ENCODE results near the gene TMTC2. TPM values are rescaled to one million over a fixed set of nuclear protein-coding genes. Genes with fewer than 3 reads are reported as not detected.
"Not testable (repeated sequence)": the region's sequence is repeated elsewhere in the genome, so short reads cannot be mapped to it uniquely, and the experiment has no call there.

Gene TMTC2
- total RNA-seq, 1 donor from 2014 or later = 2.9 TPM

- no peak for DNase-seq (ENCODE audit: low spot score)
- intact Hi-C loops (cut with DNase I) = no loop called here
These were observed 27.7 kb downstream of the TMTC2 start for GRCh38 chr12:82714427-82714826.

DNA sequence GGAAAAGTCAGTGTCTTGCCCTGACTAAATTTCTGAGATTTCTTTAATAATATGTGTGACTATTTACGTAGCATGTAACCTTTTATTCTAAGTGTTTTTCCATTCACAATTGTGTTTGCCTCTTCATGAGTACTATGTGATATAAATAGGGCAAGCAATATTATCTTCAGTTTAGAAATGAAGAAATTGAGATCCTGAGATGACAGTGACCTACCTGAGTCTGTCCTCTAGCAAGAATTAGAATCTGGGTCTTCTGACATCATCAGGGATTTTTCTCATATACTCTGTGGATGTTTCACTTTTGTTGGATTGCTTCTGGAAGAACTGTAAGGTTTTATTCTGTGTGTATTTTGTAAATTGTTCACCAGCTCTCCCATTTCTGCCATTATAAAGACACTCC is 35.0 kb downstream of the TMTC2 start:
- intact Hi-C loops (cut with DNase I) = no loop called here

DNA sequence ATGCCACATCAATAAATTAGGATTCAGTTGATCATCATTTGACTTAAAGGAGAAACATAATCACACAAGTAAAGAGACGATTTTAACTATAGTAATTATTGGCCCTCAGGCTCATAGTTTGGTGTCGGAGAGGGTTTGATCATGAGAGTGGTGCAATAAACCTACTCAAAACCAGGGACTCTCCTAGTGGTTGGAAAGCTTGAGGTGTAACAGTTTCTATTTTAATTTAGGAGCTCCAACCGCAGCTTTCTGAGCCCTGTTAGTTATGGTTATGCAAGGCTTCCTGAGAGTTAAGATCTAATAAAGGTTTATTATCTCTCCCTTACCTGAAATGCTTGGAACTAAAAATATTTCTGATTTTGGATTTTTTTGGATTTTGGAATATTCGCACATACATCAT is 36.4 kb downstream of the TMTC2 start:
- intact Hi-C loops (cut with DNase I) = no loop called here
- no peak for DNase-seq (ENCODE audit: low spot score)

More for the DNA sequence above, 35.0 kb downstream of the TMTC2 start:
- DNase-seq (ENCODE audit: low spot score) = no peak

- intact Hi-C loops (cut with DNase I) = no loop called here
- no peak for DNase-seq (ENCODE audit: low spot score)
These were observed 37.2 kb downstream of the TMTC2 start for GRCh38 chr12:82723891-82724290.

- intact Hi-C loops (cut with DNase I) = no loop called here
- DNase-seq (ENCODE audit: low spot score) = no peak
These were observed 39.0 kb downstream of the TMTC2 start for GRCh38 chr12:82725741-82726140.

DNA sequence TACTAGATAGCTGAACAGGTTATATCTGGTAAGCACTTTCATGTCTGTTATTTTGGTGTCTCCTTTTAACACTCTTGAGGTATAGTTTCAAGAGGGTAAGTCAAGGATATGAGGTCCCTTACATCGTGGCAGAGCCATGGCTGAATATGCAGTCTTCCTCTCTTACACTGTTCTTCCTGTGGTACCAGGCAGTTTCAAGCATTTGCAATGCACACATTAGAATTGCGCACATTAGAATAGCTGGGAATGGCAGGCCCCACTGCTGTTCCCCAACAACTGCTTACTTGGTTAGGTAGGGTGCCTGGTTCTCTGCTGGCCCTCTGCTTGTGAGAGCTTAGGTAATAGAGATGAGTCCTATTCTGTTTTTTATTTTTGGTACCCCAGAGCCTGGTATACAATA is 41.2 kb downstream of the TMTC2 start:
- no peak for DNase-seq (ENCODE audit: low spot score)
- intact Hi-C loops (cut with DNase I) = no loop called here

DNA sequence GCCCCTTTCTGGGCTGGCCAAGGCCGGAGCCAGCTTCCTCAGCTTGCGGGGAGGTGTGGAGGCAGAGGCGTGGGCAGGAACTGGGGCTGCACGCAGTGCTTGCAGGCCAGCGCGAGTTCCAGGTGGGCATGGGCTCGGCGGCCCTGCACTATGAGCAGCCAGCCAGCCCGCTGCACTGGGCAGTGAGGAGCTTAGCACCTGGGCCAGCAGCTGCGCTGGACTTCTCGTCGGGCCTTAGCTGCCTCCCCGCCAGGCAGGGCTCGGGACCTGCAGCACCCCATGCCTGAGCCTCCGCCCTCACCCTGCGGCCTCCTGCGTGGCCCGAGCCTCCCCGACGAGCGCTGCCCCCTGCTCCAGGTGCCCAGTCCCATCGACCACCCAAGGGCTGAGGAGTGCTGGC is 42.0 kb downstream of the TMTC2 start:
- intact Hi-C loops (cut with DNase I) = no loop called here
- DNase-seq (ENCODE audit: low spot score) = no peak

DNA sequence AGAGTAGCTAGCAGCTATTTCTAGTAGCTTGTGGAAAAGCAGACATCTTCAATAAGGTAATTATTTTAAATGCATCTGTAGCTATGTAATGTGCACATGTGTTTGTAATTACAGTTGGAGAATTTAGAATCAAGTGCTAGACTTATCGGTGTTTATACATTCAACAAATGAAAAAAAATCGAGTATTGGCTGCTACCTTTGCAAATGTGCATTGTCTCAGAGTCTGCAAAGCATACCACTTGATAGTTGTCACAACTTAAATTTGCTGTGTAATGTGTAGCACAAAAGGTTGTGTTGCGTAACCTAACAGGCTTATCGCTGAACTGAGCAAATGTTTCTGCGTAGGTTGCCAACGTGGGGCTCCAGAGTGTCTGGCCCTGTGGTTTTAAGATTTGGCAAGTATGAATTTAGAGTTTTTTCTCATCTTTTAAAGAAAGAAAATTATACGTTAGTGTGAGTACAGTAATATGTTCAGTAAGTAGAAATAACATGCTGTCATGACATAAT is 44.3 kb downstream of the TMTC2 start:
- intact Hi-C loops (cut with DNase I) = no loop called here
- no peak for DNase-seq (ENCODE audit: low spot score)

DNA sequence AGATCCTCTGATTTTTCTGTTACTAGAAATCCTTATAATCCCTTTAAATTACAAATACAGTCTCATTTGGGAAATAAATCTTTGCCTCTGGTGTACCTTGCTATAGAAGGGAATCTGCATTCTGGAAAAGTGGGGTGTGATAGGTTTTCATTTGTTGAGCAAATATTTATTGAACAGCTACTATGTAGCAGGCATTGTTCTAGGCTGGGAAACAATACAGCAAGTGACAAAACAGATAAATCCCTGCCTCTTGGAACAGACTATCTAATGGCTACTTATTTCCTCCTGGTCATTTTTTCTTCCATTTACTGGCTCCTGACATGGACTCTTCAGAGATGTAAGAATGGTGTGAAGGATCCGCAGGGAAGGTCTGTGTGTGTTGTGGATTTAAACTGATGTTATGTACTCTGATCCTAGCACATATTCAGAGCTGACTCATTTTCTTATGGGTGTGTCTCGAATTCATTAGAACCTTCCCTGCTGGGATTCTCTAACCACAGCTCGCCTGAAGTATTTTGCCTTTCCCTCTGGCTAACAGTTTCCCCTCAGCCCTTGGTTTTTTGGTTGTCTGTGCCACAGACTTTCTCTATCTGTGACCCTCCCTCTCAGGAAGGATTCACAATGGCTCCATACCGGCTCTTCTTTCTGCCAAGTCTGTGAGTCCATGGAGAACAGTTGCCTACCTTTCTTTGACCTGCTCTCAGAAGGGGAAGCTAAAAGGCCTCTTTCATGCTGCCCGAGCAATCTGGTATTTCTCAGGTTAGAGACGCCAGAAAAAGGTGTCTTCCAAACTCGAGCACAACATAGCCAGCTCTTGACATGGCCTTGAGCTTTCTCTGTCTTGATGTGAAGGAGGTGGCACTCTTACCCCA is 53.7 kb downstream of the TMTC2 start:
- DNase-seq (ENCODE audit: low spot score) = no peak

DNA sequence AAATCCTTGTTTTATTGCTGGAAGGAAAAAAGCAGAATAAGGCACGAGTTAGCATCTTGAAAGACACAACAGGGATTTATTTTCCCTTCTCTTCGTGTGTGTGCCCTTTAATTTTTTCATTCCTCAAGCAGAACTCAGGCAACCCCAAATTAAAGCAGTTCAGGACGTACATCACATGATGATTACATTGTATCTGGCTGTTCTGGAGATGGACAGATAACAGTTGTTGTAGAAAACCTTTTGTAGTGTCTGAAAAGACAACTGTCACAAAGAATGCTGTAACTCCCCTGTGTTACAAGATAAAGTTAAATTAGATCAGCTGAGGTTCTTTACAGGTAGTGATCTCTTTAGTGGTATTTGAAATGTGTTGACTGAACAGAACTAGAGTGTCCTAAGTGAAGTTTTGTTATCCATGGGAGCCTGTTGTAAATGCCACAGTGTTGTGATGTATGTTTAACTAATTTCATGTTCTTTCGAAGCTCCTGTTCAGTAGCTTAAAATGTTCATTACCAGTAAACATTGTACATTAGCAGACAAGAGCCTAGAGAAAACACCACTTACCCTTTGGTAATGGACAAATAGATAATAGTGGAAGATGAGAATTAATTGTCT is 58.5 kb downstream of the TMTC2 start:
- intact Hi-C loops (cut with DNase I) = no loop called here
- DNase-seq (ENCODE audit: low spot score) = no peak

More for the DNA sequence above, 53.7 kb downstream of the TMTC2 start:
- intact Hi-C loops (cut with DNase I) = no loop called here

DNA sequence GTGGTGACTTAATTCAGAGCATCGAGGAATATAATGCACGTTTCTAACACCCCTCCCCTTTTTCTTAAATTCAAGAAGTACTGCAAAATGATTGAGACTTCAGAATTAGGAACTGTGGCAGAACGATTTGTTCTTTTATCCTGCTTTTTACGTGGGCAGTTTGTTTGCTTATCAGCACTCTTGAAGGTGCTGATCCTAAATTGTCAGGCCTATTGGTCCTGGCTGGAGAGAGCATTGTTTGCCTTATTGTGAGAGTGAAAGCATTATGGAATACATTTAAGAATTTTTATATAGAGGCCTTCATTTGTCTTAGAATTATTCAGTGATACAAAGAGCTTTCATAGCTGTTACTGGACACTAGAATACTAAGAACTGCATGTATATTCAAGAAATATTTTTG is 59.1 kb downstream of the TMTC2 start:
- intact Hi-C loops (cut with DNase I) = no loop called here

GRCh38 chr12:82746668-82747067 is 60.0 kb downstream of the TMTC2 start:
- intact Hi-C loops (cut with DNase I) = no loop called here
- no peak for DNase-seq (ENCODE audit: low spot score)

More for the DNA sequence above, 59.1 kb downstream of the TMTC2 start:
- DNase-seq (ENCODE audit: low spot score) = no peak

DNA sequence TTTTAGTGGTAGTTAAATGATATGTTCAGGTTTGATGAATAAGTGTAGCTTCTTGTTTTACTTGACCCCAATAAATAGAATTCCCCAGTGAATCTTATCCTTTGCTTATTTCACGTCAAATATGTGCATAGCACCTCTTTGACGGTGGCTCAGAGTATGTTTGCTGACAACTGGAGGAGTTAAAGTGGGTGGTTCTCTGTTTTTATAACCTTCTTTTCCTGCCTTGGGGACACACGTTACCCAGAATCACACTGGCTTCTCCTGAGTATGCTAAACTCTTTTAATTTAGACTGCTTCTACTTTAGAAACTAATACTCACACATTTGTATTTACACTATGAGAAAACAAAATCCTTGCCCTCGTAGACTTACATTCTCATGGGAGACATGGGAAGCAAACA is 62.3 kb downstream of the TMTC2 start:
- intact Hi-C loops (cut with DNase I) = no loop called here
- no peak for DNase-seq (ENCODE audit: low spot score)

- intact Hi-C loops (cut with DNase I) = no loop called here
- no peak for DNase-seq (ENCODE audit: low spot score)
These were observed 68.2 kb downstream of the TMTC2 start for GRCh38 chr12:82754856-82755255.

GRCh38 chr12:82756303-82756702 is 69.6 kb downstream of the TMTC2 start:
- DNase-seq (ENCODE audit: low spot score) = no peak
- intact Hi-C loops (cut with DNase I) = no loop called here

DNA sequence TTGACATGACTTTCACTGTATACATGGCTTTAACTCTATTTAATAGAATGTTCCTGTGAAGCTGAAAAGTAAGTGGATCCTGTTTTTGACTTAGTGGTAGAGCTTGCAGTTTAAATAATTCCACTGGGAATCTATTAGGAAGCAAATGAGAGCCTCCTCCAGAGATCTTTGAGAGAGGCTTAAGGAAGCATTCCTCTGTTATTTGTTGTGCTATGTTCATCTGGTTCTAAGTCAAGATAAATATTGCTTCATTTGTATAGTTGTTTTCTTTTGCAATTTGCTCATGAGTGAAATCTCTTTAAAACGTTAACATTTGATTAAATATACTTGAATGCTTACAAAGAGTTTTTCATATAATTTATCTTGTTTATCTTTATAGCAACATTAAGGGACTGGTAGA is 70.4 kb downstream of the TMTC2 start:
- intact Hi-C loops (cut with DNase I) = no loop called here

GRCh38 chr12:82757656-82758055 is 71.0 kb downstream of the TMTC2 start:
- no peak for DNase-seq (ENCODE audit: low spot score)
- intact Hi-C loops (cut with DNase I) = no loop called here

More for the DNA sequence above, 70.4 kb downstream of the TMTC2 start:
- no peak for DNase-seq (ENCODE audit: low spot score)

GRCh38 chr12:82758749-82759330 is 72.1 kb downstream of the TMTC2 start:
- intact Hi-C loops (cut with DNase I) = no loop called here
- no peak for DNase-seq (ENCODE audit: low spot score)

DNA sequence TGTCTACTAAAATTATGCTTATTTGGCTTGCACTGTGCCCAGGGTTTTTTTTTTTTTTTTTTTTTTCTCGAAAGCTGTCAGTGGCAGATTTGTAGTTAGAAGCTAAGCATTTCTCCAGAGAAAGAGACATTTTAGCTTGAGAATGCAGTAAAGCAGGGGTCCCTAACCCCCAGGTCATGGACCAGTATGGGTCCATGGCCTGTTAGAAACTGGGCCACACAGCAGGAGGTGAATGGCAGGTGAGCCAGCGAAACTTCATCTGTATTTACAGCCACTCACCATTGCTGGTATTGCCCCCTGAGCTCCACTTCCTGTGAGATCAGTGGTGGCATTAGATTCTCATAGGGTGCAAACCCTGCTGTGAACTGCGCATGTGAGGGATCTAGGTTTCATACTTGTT is 73.7 kb downstream of the TMTC2 start:
- DNase-seq (ENCODE audit: low spot score) = no peak
- intact Hi-C loops (cut with DNase I) = no loop called here

DNA sequence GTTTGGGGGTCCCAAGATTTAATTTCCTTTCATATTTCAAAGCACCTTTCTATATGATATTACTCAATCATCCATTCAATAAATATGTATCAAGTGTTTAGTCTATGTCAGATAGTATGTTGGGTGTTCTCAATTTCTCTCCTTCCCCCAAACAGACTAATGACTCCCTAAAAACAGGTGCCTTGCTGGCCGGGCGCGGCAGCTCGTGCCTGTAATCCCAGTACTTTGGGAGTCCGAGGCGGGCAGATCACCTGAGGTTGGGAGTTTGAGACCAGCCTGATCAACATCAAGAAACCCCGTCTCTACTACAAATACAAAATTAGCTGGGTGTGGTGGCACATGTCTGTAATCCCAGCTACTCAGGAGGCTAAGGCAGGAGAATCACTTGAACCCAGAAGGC is 78.5 kb downstream of the TMTC2 start:
- intact Hi-C loops (cut with DNase I); DNase-seq (ENCODE audit: low spot score): not testable (repeated sequence)

Data from cardiac septum (tissue), 1 donor.